GM18505 (cell line): ENCODE data around the gene AIFM3.

Source experiments
- ATAC-seq: cut with Tn5 transposase; IDR thresholded peaks from one replicate; pipeline ENCODE4 v1.9.1; 2021; ENCODE audit not compliant: unreplicated experiment
- POLR2A ChIP-seq: IDR thresholded peaks from 4 replicates; pipeline ENCODE4 v1.6.1; 2011; ENCODE audit warnings: borderline replicate concordance; ENCODE audit not compliant: insufficient read depth, insufficient read length; ENCODE audit errors: extremely low read depth

The AIFM3 gene

GRCh38 chr22:21014202-21014725 is 47.2 kb downstream of the AIFM3 start:
- TF ChIP-seq POLR2A, result no peak
- peak; percentile 78 for ATAC-seq

- no peak for ATAC-seq
- no peak for TF ChIP-seq POLR2A
These were observed 47.8 kb downstream of the AIFM3 start, which contains the start of gene P2RX6 for GRCh38 chr22:21014726-21015465. TSS of gene P2RX6 (plus strand) at chr22:21015165. CDS start at chr22:21015175, 10 bp downstream.

- TF ChIP-seq POLR2A, result no peak
- no peak for ATAC-seq
These were observed 48.5 kb downstream of the AIFM3 start for GRCh38 chr22:21015466-21016006.

- TF ChIP-seq POLR2A, result no peak
- ATAC-seq, result no peak
These were observed 49.8 kb downstream of the AIFM3 start for GRCh38 chr22:21016644-21017420.

GRCh38 chr22:21018314-21018713 is 51.3 kb downstream of the AIFM3 start:
- no peak for TF ChIP-seq POLR2A
- no peak for ATAC-seq

- ATAC-seq, result no peak
- no peak for TF ChIP-seq POLR2A
These were observed 53.9 kb downstream of the AIFM3 start for GRCh38 chr22:21020802-21021429.

- no peak for TF ChIP-seq POLR2A
- no peak for ATAC-seq
These were observed 55.5 kb downstream of the AIFM3 start for GRCh38 chr22:21022507-21022906.

- no peak for ATAC-seq
These were observed 56.0 kb downstream of the AIFM3 start for GRCh38 chr22:21022955-21023614.

GRCh38 chr22:21025266-21025665 is 58.2 kb downstream of the AIFM3 start:
- ATAC-seq, result no peak
- TF ChIP-seq POLR2A, result no peak

More at GRCh38 chr22:21022955-21023614, 56.0 kb downstream of the AIFM3 start:
- no peak for TF ChIP-seq POLR2A

- ATAC-seq, result no peak
- TF ChIP-seq POLR2A, result no peak
These were observed 59.0 kb downstream of the AIFM3 start for GRCh38 chr22:21025763-21026755.

- ATAC-seq, result no peak
- no peak for TF ChIP-seq POLR2A
These were observed 60.0 kb downstream of the AIFM3 start for GRCh38 chr22:21026783-21027692.
